OCI-M2 (cell line): Measurements from ENCODE around the gene CAVIN1.
"Not testable (repeated sequence)": the region's sequence is repeated elsewhere in the genome, so short reads cannot be mapped to it uniquely, and the experiment has no call there.

Source experiments
- DNase-seq: peaks from one replicate; lab custom pipeline; 2025; ENCODE audit not compliant: unreplicated experiment; lab: John Stamatoyannopoulos, UW

The CAVIN1 gene

GRCh38 chr17:42431758-42432161 is 8.7 kb upstream of the CAVIN1 start:
- DNase-seq: no peak

GRCh38 chr17:42429726-42430447 is 6.8 kb upstream of the CAVIN1 start:
- no peak for DNase-seq

GRCh38 chr17:42428141-42428944 is 5.3 kb upstream of the CAVIN1 start:
- DNase-seq: no peak

- no peak for DNase-seq
Measured at GRCh38 chr17:42424991-42425610, 2.0 kb upstream of the CAVIN1 start.

GRCh38 chr17:42423766-42424165 is 710 bp upstream of the CAVIN1 start:
- DNase-seq: no peak

GRCh38 chr17:42422412-42422957 is 571 bp downstream of the CAVIN1 start:
- no peak for DNase-seq

GRCh38 chr17:42421507-42422338 is 1.3 kb downstream of the CAVIN1 start:
- no peak for DNase-seq

GRCh38 chr17:42421136-42421506 is 1.9 kb downstream of the CAVIN1 start:
- DNase-seq: no peak

- not testable (repeated sequence) for DNase-seq
Measured at GRCh38 chr17:42417981-42418380, 5.1 kb downstream of the CAVIN1 start.

- DNase-seq: no peak
Measured at GRCh38 chr17:42414704-42415409, 8.2 kb downstream of the CAVIN1 start.

GRCh38 chr17:42413464-42414040 is 9.5 kb downstream of the CAVIN1 start:
- DNase-seq: no peak

GRCh38 chr17:42411905-42412679 is 11.0 kb downstream of the CAVIN1 start:
- no peak for DNase-seq

GRCh38 chr17:42411361-42411760 is 11.7 kb downstream of the CAVIN1 start:
- no peak for DNase-seq

GRCh38 chr17:42410319-42410685 is 12.8 kb downstream of the CAVIN1 start:
- no peak for DNase-seq

- no peak for DNase-seq
Measured at GRCh38 chr17:42409523-42410318, 13.3 kb downstream of the CAVIN1 start.

GRCh38 chr17:42408061-42408460 is 15.0 kb downstream of the CAVIN1 start:
- no peak for DNase-seq

- no peak for DNase-seq
Measured at GRCh38 chr17:42407289-42407836, 15.7 kb downstream of the CAVIN1 start.
